ENCODE results near the gene NRP2. TPM values are rescaled to one million over a fixed set of nuclear protein-coding genes. Genes with fewer than 3 reads are reported as not detected.

NRP2 gene
- total RNA-seq, 1 experiment from 2014 or later, result 1.2 TPM

- Histone ChIP-seq H4K20me1 (ENCODE audit: insufficient read depth) (no peaks in the 10 kb centered on the region), H3K36me3 (ENCODE audit: control insufficient read depth in 1 of 2, insufficient read depth in 2 of 2, low read length in 2 of 2) (no peaks in the 10 kb centered on the region), H3K27me3 (ENCODE audit: insufficient read depth, low read length) (no peaks in the 10 kb centered on the region), H2AFZ (ENCODE audit: low read depth, low read length, poor library complexity, severe bottlenecking) (no peak overlapping the region), H3K4me2 (ENCODE audit: low read length) (peak overlapping the region; percentile 21), H3K9ac (ENCODE audit: low read length) (no peak overlapping the region), H3K9me3 (ENCODE audit: control insufficient read depth in 1 of 2, insufficient read depth in 1 of 2, low read depth in 1 of 2, low read length in 2 of 2) (no peaks in the 10 kb centered on the region), H3K4me1 (ENCODE audit: control insufficient read depth in 1 of 2, insufficient read depth in 2 of 2, low read length in 2 of 2) (peaks cover 21 to 77% of the 10 kb centered on the region in 2 experiments), H3K79me2 (ENCODE audit: insufficient read depth, low read length) (no peaks in the 10 kb centered on the region), H3K27ac (ENCODE audit: low read depth, low read length) (no peak overlapping the region), H3K9me2 (ENCODE audit: insufficient read depth) (no peaks in the 10 kb centered on the region), H3K4me3 (replicated peaks in 1 of 2; ENCODE audit: low read depth in 1 of 2, low read length in 2 of 2) (no peak overlapping the region)
- TF ChIP-seq ZBTB33 (IDR thresholded peaks at IDR 0.05; ENCODE audit: extremely low read depth, insufficient replicate concordance, low read length) (no peak), REST (IDR thresholded peaks at IDR 0.05; ENCODE audit: low read depth) (no peak), SP1 (IDR thresholded peaks at IDR 0.05; ENCODE audit: low read depth) (no peak), POLR2A (IDR thresholded peaks at IDR 0.05; ENCODE audit: borderline replicate concordance, extremely low read depth, insufficient read depth, insufficient read length) (no peak), FOSL1 (IDR thresholded peaks at IDR 0.05; ENCODE audit: low read depth) (no peak), CBX3 (IDR thresholded peaks at IDR 0.05; ENCODE audit: low read depth) (no peak), TCF7L2 (IDR thresholded peaks at IDR 0.05; ENCODE audit: borderline replicate concordance, extremely low read depth, insufficient read depth, insufficient read length) (no peak), MAX (IDR thresholded peaks at IDR 0.05) (no peak), SRF (IDR thresholded peaks at IDR 0.05; ENCODE audit: low read depth) (no peak), ELF1 (IDR thresholded peaks at IDR 0.05; ENCODE audit: borderline replicate concordance, low read depth) (no peak), ZFX (IDR thresholded peaks at IDR 0.05) (no peak)
- POLR2A ChIA-PET, result no interaction called here
- ATAC-seq, result no peak
- CTCF ChIA-PET, result no interaction called here
- no peak for DNase-seq (ENCODE audit: low read depth, low spot score)
- intact Hi-C loops (cut with micrococcal nuclease), result no loop called here
- BruUV-seq (replicated peaks), result no TSS peak
- RAD21 ChIA-PET (ENCODE audit: low non-redundant PET in 1 of 2, low total read pairs in 2 of 2, uncharacterized antibody in 2 of 2, unreplicated experiment in 2 of 2), result no interaction called here
Measured at GRCh38 chr2:205751569-205752031, 69.3 kb downstream of the NRP2 start.

All from HCT116 (cell line).